HepG2 (cell line): ENCODE results near the gene LILRB4. TPM values are rescaled to one million over a fixed set of nuclear protein-coding genes. Genes with fewer than 3 reads are reported as not detected.
A peak's percentile ranks its signal among the peaks of the same experiment; 100 is the strongest.

ENCODE experiments used
- ATF1 ChIP-seq: IDR thresholded peaks from 2 replicates; pipeline ENCODE4 v1.6.1; 2016; ENCODE audit warnings: mild to moderate bottlenecking, control low read depth
- ATF5 ChIP-seq: sonication (generic); formaldehyde crosslinking; IDR thresholded peaks from 2 replicates; pipeline ENCODE4 v1.4.0; 2020; ENCODE audit warnings: mild to moderate bottlenecking, low read depth, missing genetic modification reagents
- CENPT ChIP-seq: sonication (generic); formaldehyde crosslinking; IDR thresholded peaks from 2 replicates; pipeline ENCODE4 v1.8.0; 2022; ENCODE audit warnings: low read depth, mild to moderate bottlenecking, moderate library complexity, missing genetic modification reagents
- CERS6 ChIP-seq: sonication (generic); formaldehyde crosslinking; IDR thresholded peaks from 2 replicates; pipeline ENCODE4 v1.5.0; 2020; ENCODE audit warnings: missing genetic modification reagents
- FOXA1 ChIP-seq, 2 experiments: fragments of 450-650 bp in 1 of 2; sonication (generic) in 1 of 2; formaldehyde crosslinking in 1 of 2; IDR thresholded peaks; 2 replicates each; pipeline versions ENCODE4 v1.4.0 to v1.6.1; 2016 to 2020; ENCODE audit warnings: missing genetic modification reagents in 1 of 2
- LBX2 ChIP-seq: sonication (generic); formaldehyde crosslinking; IDR thresholded peaks from 2 replicates; pipeline ENCODE4 v1.5.0; 2020; ENCODE audit warnings: missing genetic modification reagents, mild to moderate bottlenecking, borderline replicate concordance
- LCORL ChIP-seq, 2 experiments: fragments of 450-650 bp in 1 of 2; sonication (generic) in 1 of 2; formaldehyde crosslinking in 1 of 2; IDR thresholded peaks; 2 replicates each; pipeline versions ENCODE4 v1.5.0 to v1.6.1; 2017 to 2020; ENCODE audit warnings: antibody characterized with exemption in 1 of 2, missing genetic modification reagents in 1 of 2
- NCOA2 ChIP-seq: sonication (generic); formaldehyde crosslinking; IDR thresholded peaks from 2 replicates; pipeline ENCODE4 v1.8.0; 2022; ENCODE audit warnings: inconsistent platforms
- PTBP1 ChIP-seq: fragments of 200-400 bp; formaldehyde crosslinking; IDR thresholded peaks from 2 replicates; pipeline ENCODE4 v1.6.1; 2018; ENCODE audit warnings: low read length, low read depth; ENCODE audit not compliant: poor library complexity, severe bottlenecking
- SATB2 ChIP-seq: sonication (generic); formaldehyde crosslinking; IDR thresholded peaks from 2 replicates; pipeline ENCODE4 v1.5.0; 2020; ENCODE audit warnings: missing genetic modification reagents
- SP5 ChIP-seq: IDR thresholded peaks from 2 replicates; pipeline ENCODE4 v1.6.1; 2016; ENCODE audit warnings: low read depth, borderline replicate concordance
- STAG1 ChIP-seq: sonication (generic); formaldehyde crosslinking; IDR thresholded peaks from 2 replicates; pipeline ENCODE4 v1.4.0; 2020; ENCODE audit warnings: missing genetic modification reagents
- ZHX2 ChIP-seq, 2 experiments: sonication (generic) in 1 of 2; formaldehyde crosslinking in 1 of 2; IDR thresholded peaks; 2 replicates each; pipeline versions ENCODE4 v1.6.1 to v1.9.0; 2014 to 2022; ENCODE audit warnings: antibody characterized with exemption in 1 of 2, borderline replicate concordance in 1 of 2, inconsistent platforms in 1 of 2, low read depth in 1 of 2, missing genetic modification reagents in 1 of 2
- ZNF101 ChIP-seq: sonication (generic); formaldehyde crosslinking; IDR thresholded peaks from 2 replicates; pipeline ENCODE4 v1.4.0; 2020; ENCODE audit warnings: mild to moderate bottlenecking, low read depth, missing genetic modification reagents, borderline replicate concordance
- ZNF564 ChIP-seq: sonication (generic); formaldehyde crosslinking; IDR thresholded peaks from 2 replicates; pipeline ENCODE4 v1.8.1; 2023; ENCODE audit warnings: mild to moderate bottlenecking, missing genetic modification reagents
- ZNF597 ChIP-seq: sonication (generic); formaldehyde crosslinking; IDR thresholded peaks from 2 replicates; pipeline ENCODE4 v1.5.0; 2020; ENCODE audit warnings: missing genetic modification reagents
- ZNF652 ChIP-seq: IDR thresholded peaks from 2 replicates; pipeline ENCODE4 v1.6.1; 2016; ENCODE audit warnings: low read depth, borderline replicate concordance
- ZNF7 ChIP-seq: IDR thresholded peaks from 2 replicates; pipeline ENCODE4 v1.6.1; 2016; ENCODE audit warnings: missing biosample characterization, missing genetic modification reagents
- polyA plus RNA-seq, 8 experiments: library from polyadenylated mRNA; depleted of rRNA in 3 of 8; stranded (reverse) in 7 of 8; unstranded in 1 of 8; fragments of >200 nt; fragmentation: Illumina TruSeq in 4 of 8; extraction: Trizol in 4 of 8; gene quantifications; 2 replicates each; pipeline versions ENCODE4 v1.2.1 to v1.2.3, GENCODE V29; 2011 to 2016; ENCODE audit warnings: low read depth in 4 of 8, missing spikeins in 1 of 8, mixed read lengths in 1 of 8; ENCODE audit not compliant: insufficient read depth in 1 of 8
- total RNA-seq, 5 experiments: library from RNA; depleted of rRNA; stranded (reverse); fragments of >200 nt; fragmentation: Illumina TruSeq; extraction: Trizol; gene quantifications; 2 replicates each; pipeline ENCODE4 v1.2.3, GENCODE V29; 2016; ENCODE audit warnings: low read depth in 1 of 5

Gene LILRB4
- total and polyA plus RNA-seq, 2 of the 13 experiments (the other 11 are each of a cell fraction or from before 2014, with no cell fraction given) = not detected

GRCh38 chr19:54674021-54674617, 11.3 kb downstream of the LILRB4 start (continued):
- TF ChIP-seq ATF5 (no peak), CENPT (CRISPR knock-in tag) (no peak), ZNF652 (CRISPR knock-in tag) (peak; percentile 95), ATF1 (CRISPR knock-in tag) (no peak), CERS6 (no peak), ZNF101 (CRISPR knock-in tag) (no peak), ZNF564 (no peak), ZHX2 (IDR thresholded peaks at IDR 0.05; ENCODE audit: low read depth) (no peak), ZHX2 (CRISPR knock-in tag; IDR thresholded peaks at IDR 0.05; ENCODE audit: borderline replicate concordance) (no peak), ZNF597 (no peak), ZNF7 (CRISPR knock-in tag) (no peak), SP5 (CRISPR knock-in tag) (no peak), LBX2 (no peak), SATB2 (CRISPR knock-in tag) (no peak), NCOA2 (CRISPR knock-in tag) (no peak), FOXA1 (IDR thresholded peaks at IDR 0.05) (peak; percentile 6; the same call in 1 of the 2 replicates), FOXA1 (CRISPR knock-in tag; IDR thresholded peaks at IDR 0.05) (peak; percentile 82), PTBP1 (no peak), STAG1 (CRISPR knock-in tag) (0 out of 2 replicates have a peak, but pooled peaks have one; percentile 12), LCORL (IDR thresholded peaks at IDR 0.05) (no peak), LCORL (CRISPR knock-in tag; IDR thresholded peaks at IDR 0.05) (no peak)
